Eye (tissue), 1 donor: ENCODE data around the gene MMP24.
A peak's percentile ranks its signal among the peaks of the same experiment; 100 is the strongest.

Experiments
- DNase-seq: peaks from one replicate; pipeline ENCODE4 v3.0.0-alpha.2; 2015

The MMP24 gene

GRCh38 chr20:35295058-35295457 is 68.6 kb downstream of the MMP24 start:
- DNase-seq, result no peak

GRCh38 chr20:35295674-35296073 is 69.2 kb downstream of the MMP24 start:
- no peak for DNase-seq

GRCh38 chr20:35296101-35296554 is 69.6 kb downstream of the MMP24 start:
- no peak for DNase-seq

DNA sequence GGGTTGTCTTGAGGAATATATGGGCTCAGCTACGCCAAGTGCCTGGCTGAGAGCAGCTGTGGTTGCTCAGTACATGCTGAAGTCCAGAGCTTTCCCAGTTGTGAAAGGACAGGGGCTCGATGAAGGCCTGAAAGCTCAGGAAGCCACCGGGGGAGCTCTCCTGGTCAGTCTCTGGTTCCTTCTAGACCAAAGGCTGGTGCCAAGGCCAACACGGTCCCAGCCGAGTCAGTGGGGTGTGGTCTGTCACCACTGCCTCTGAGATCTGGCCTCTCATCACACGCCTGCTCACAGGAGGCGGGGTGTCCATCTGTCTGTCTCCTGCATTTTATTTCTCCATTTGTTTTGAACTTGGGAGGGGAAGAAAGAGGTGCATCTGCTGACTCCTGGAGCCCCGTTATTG is 70.7 kb downstream of the MMP24 start:
- DNase-seq, result no peak

- no peak for DNase-seq
Observed at GRCh38 chr20:35297740-35298139, 71.2 kb downstream of the MMP24 start.

- DNase-seq, result no peak
Observed at GRCh38 chr20:35298264-35298663, 71.8 kb downstream of the MMP24 start.

- no peak for DNase-seq
Observed at GRCh38 chr20:35299780-35300179, 73.3 kb downstream of the MMP24 start.

GRCh38 chr20:35300469-35301262 is 74.2 kb downstream of the MMP24 start:
- DNase-seq, result no peak

GRCh38 chr20:35301426-35301825 is 74.9 kb downstream of the MMP24 start:
- no peak for DNase-seq

GRCh38 chr20:35302421-35303335 is 76.2 kb downstream of the MMP24 start:
- DNase-seq, result no peak

DNA sequence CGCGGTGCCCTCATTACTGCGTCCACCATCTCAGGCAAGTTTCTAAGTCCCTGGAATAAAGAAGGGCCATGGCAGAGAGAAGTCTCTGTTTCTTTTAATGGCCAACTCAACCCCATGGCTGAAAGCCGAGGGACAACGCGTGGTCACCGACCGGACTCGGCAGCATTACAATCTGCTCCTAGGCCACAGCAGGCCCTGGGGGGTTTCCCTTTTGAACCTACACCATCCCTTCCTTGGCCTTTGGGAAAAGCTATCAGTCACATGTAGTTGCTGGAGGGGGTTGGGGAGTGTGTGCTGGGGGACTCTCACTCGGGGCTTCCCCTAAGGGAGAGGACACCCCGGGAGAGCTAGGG is 76.9 kb downstream of the MMP24 start:
- no peak for DNase-seq

GRCh38 chr20:35303735-35304491 is 77.4 kb downstream of the MMP24 start:
- peak; percentile 94 for DNase-seq

- no peak for DNase-seq
Observed at GRCh38 chr20:35304956-35305355, 78.5 kb downstream of the MMP24 start.

- peak; percentile 40 for DNase-seq
Observed at GRCh38 chr20:35305682-35306556, 79.4 kb downstream of the MMP24 start.

- peak; percentile 64 for DNase-seq
Observed at GRCh38 chr20:35306931-35307517, 80.5 kb downstream of the MMP24 start.

- DNase-seq, result no peak
Observed at GRCh38 chr20:35307666-35308653, 81.5 kb downstream of the MMP24 start.

- DNase-seq, result no peak
Observed at GRCh38 chr20:35311409-35311808, 84.9 kb downstream of the MMP24 start.

GRCh38 chr20:35311822-35312221 is 85.3 kb downstream of the MMP24 start:
- no peak for DNase-seq

DNA sequence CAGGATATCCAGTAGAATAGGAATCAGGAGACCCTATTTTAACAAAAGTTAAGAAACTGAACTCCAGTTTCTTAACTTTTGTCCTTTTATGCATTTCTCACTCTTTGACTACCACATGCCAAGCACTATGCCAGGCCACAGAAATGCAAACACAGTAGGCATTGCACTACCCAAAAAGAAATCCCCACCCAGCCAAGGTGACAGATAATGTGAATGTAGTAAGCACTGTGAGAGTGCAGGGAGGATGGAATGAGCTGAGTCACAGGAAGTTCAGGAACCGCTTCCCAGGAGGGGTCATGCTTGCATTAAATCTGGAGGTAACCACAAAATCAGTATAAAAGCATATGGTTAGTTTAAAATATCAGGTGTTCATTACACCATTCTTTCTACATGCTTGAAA is 85.8 kb downstream of the MMP24 start:
- DNase-seq, result no peak
